Activated T-cell treated with anti-CD3 and anti-CD28 coated beads for 48 hours (primary cell): ENCODE data around the gene DEPDC4.

Experiments
- DNase-seq: peaks from one replicate; pipeline ENCODE4 v3.0.0-alpha.2; 2020; ENCODE audit warnings: low read depth

Gene DEPDC4

DNA sequence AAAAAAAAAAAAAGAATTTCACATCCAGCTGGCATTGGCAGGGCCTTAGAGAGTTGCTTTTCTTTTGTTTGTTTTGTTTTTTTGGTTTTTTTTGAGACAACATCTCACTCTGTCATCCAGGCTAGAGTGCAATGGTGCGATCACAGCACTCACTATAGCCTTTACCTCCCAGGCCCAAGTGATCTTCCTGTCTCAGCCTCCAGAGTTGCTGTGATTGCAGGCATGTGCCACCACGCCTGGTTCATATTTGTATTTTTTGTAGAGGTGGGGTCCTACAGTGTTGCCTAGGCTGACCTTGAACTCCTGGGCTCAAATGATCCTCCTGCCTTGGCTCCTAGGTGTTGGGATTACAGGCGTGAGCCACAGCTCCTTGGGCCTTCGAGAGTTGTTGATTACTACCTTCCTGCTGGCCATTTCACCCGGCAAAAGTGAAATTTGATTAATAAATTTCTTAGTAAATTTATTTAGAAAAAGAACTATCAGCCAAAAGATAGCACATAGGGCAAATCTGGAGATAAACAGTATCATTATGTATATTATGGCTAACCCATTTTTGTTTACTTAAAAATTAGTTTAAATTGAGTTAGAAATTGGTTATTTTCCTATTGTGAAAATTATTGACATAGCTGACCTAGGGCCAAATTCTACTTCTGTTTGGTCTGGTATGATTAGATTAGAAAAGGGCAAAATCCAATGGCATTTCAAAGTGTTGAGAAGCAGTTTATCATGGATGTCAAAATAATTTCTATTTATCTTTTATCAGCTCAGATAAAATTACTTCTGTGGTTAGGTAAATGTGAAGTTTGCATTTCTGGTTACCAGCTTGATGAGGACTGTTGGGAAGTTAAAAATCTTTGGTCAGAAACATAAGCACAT lies 53.6 kb downstream of the DEPDC4 start:
- no peak for DNase-seq

GRCh38 chr12:100211698-100212097 lies 55.2 kb downstream of the DEPDC4 start:
- no peak for DNase-seq

DNA sequence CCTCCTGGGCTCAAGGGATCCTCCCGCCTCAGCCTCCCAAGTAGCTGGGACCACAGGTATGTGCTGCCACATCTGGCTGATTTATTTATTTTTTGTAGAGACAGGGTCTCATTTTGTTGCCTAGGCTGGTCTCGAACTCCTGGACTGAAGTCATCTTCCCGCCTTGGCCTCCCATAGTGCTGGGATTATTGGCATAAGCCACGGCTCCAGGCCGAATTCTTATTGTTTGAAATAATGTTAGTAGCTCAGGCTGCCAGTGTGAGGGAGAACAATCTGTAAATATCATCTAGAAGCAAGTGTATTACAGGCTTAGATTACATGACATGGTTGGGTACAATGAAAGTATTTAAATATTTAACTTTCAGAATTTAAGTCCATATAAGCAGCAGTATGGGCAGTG lies 58.0 kb downstream of the DEPDC4 start:
- no peak for DNase-seq

GRCh38 chr12:100207311-100207710 lies 59.6 kb downstream of the DEPDC4 start:
- DNase-seq, result no peak

DNA sequence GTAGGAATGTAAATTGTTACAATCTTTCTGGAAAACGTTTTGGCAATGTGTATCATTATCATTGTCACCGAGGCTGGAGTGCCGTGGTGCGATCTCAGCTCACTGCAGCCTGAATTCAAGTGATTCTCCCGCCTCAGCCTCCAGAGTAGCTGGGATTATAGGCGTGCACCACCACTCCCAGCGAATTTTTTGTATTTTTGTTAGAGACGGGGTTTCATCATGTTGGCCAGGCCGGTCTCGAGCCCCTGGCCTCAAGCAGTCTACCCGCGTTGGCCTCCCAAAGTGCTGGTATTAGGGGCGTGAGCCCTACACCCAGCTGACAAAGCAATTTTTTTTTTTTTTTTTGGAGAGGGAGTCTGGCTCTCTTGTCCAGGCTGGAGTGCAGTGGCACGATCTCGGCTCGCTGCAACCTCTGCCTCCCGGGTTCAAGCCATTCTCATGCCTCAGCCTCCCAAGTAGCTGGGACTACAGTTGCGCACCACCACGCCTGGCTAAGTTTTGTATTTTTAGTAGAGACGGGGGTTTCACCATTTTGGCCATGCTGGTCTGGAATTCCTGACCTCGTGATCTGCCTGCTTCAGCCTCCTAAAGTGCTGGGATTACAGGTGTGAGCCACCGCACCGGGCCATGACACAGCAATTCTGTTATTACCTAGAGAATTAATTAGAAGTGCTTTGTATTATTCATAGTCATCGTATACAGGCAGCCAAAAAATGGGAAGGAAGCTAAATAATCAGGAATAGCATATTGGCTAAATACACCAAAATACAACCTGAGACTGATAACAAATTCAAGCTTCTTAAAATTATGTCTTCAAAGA lies 65.1 kb downstream of the DEPDC4 start:
- no peak for DNase-seq

DNA sequence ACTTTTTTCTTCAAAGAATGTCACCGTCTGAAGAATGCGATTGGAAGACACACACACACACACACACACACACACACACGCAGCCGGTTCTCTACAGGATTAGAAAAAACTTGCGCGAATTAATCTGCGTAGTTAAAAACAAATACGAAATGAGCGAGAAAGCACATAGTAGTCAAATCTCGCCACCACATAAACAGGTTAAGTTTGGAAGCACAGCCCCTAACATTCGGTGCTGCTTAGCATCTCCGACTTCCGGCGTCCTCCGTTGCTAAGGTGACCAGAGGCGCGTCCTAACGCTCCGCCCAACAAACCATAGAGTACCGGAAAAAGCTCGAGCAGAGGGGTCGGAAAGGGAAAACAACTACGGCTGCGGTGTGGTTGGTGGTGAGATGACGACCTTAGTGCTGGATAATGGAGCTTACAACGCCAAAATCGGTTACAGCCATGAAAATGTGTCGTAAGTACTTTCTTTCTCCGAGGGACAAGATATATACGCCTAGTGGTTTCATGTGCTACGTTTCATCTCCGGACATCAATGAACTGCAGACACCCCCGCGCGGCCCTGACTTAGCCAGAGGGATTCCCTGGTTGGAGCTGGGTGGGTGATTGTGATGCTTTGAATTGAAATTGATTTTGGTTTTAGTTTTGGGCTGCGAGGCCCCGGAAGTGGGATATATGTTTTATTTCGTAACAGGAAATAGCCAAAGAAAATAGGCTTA lies 66.3 kb downstream of the DEPDC4 start, which contains the start of gene ACTR6:
Gene ACTR6, plus strand, starts transcription at position 353 of the 719 bp plus-strand sequence. Its CDS starts 37 bp downstream, at position 390.
- DNase-seq, result peak; percentile 89

- peak; percentile 68 for DNase-seq
These were observed 67.3 kb downstream of the DEPDC4 start for GRCh38 chr12:100199347-100200149.

DNA sequence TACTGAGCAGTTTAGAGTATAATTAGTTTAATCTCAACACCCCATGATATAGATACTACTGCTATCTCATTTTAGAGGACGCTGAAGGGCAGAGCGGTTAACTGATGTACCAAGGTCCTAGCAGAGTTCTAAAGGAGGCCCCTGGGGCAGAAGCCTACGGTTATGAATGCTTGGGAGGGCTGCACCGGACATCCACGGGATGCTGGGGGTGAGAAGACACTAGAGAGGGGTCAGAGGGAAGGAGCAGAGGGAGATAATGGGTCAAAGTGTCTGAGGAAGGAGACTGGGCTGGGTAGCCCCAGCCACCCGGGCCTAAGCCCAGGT lies 67.9 kb downstream of the DEPDC4 start:
- no peak for DNase-seq

GRCh38 chr12:100197486-100197885 lies 69.4 kb downstream of the DEPDC4 start:
- DNase-seq, result no peak

DNA sequence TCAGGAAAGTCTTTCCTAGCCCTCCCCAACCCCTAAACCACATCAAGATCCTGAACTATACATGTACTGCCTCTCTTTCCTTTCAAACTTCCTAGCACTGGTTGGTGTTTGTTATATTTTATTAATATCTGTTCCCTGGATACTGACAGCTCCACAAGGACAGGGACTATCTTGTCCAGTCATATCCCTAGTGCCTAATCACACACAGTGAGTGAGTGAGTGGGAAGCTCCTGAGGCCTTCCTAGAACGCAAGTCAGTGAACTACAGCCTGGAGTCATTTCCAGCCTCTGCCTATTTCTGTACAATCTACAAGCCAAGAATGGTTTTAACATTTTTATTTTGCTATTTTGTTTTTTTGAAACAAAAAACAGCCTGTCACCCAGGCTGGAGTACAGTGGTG lies 73.8 kb downstream of the DEPDC4 start:
- no peak for DNase-seq
